K562 (cell line): Measurements from ENCODE around the gene CACTIN. TPM values are rescaled to one million over a fixed set of nuclear protein-coding genes. Genes with fewer than 3 reads are reported as not detected.

Experiments
- ATF4 ChIP-seq: fragments of 450-650 bp; formaldehyde crosslinking; IDR thresholded peaks from 2 replicates; pipeline ENCODE4 v1.4.0; 2022; ENCODE audit warnings: mild to moderate bottlenecking, moderate library complexity
- BRD9 ChIP-seq: fragments of 450-650 bp; IDR thresholded peaks from 2 replicates; pipeline ENCODE4 v1.6.1; 2018; ENCODE audit warnings: low read depth; ENCODE audit not compliant: partially characterized antibody
- CBX2 ChIP-seq: fragments of 200-600 bp; sonication (generic); IDR thresholded peaks from one replicate; pipeline ENCODE4 v1.6.1; 2012; ENCODE audit warnings: mild to moderate bottlenecking, low read length, inconsistent platforms; ENCODE audit not compliant: insufficient read depth, poor library complexity, severe bottlenecking
- CBX3 ChIP-seq, 2 experiments: IDR thresholded peaks; 1 replicate in 1 of 2; 2 replicates in 1 of 2; pipeline ENCODE4 v1.6.1; 2012; ENCODE audit warnings: inconsistent platforms in 2 of 2, low read length in 2 of 2, borderline replicate concordance in 1 of 2, control low read depth in 1 of 2
- CHD1 ChIP-seq: fragments of 200-600 bp; sonication (generic); IDR thresholded peaks from one replicate; pipeline ENCODE4 v1.6.1; 2012; ENCODE audit warnings: mild to moderate bottlenecking, moderate library complexity, low read length, inconsistent platforms
- DIDO1 ChIP-seq: fragments of 450-650 bp; IDR thresholded peaks from 2 replicates; pipeline ENCODE4 v1.6.1; 2016; ENCODE audit warnings: low read depth, missing biosample characterization, missing genetic modification characterization
- ELF1 ChIP-seq: fragments of 200-800 bp; sonication (Bioruptor generic); IDR thresholded peaks from 2 replicates; pipeline ENCODE4 v1.6.1; 2016; ENCODE audit warnings: missing genetic modification characterization, missing compliant biosample characterization
- ELK3 ChIP-seq: fragments of 450-650 bp; formaldehyde crosslinking; IDR thresholded peaks from 2 replicates; pipeline ENCODE4 v1.4.0; 2020; ENCODE audit warnings: mild to moderate bottlenecking
- FOSL1 ChIP-seq: fragments of 200-800 bp; sonication (Bioruptor generic); conservative IDR thresholded peaks from 2 replicates; pipeline ENCODE4 v1.6.1; 2016; ENCODE audit warnings: missing genetic modification characterization, missing compliant biosample characterization
- HCFC1 ChIP-seq: IDR thresholded peaks from 2 replicates; pipeline ENCODE4 v1.6.1; 2012; ENCODE audit warnings: low read depth, low read length, improper control_type of control experiment
- MAZ ChIP-seq, 2 experiments: fragments of 450-650 bp in 1 of 2; sonication (generic) in 1 of 2; formaldehyde crosslinking; IDR thresholded peaks in 1 of 2; conservative IDR thresholded peaks in 1 of 2; 2 replicates each; pipeline versions ENCODE4 v1.4.0 to v1.5.0; 2020; ENCODE audit warnings: mild to moderate bottlenecking in 1 of 2, missing genetic modification reagents in 1 of 2
- MED1 ChIP-seq: sonication (generic); formaldehyde crosslinking; IDR thresholded peaks from 2 replicates; pipeline ENCODE4 v1.8.1; 2023; ENCODE audit warnings: missing genetic modification reagents, borderline replicate concordance
- NFRKB ChIP-seq: fragments of 450-650 bp; IDR thresholded peaks from 2 replicates; pipeline ENCODE4 v1.6.1; 2016; ENCODE audit warnings: low read depth
- NR1H2 ChIP-seq: sonication (generic); formaldehyde crosslinking; IDR thresholded peaks from 2 replicates; pipeline ENCODE4 v1.4.0; 2020; ENCODE audit warnings: mild to moderate bottlenecking, missing genetic modification reagents
- NRF1 ChIP-seq, 2 experiments: fragments of 450-650 bp; IDR thresholded peaks in 1 of 2; conservative IDR thresholded peaks in 1 of 2; 2 replicates each; pipeline ENCODE4 v1.6.1; 2014; ENCODE audit warnings: mild to moderate bottlenecking in 2 of 2
- RBM15 ChIP-seq: fragments of 200-400 bp; formaldehyde crosslinking; IDR thresholded peaks from 2 replicates; pipeline ENCODE4 v1.6.1; 2018; ENCODE audit warnings: mild to moderate bottlenecking, low read length, moderate library complexity; ENCODE audit not compliant: insufficient read depth
- RBM17 ChIP-seq: fragments of 200-400 bp; formaldehyde crosslinking; IDR thresholded peaks from 2 replicates; pipeline ENCODE4 v1.6.1; 2017; ENCODE audit warnings: low read depth, mild to moderate bottlenecking, low read length, borderline replicate concordance
- SIN3A ChIP-seq, 2 experiments: fragments of 150-350 bp in 1 of 2; IDR thresholded peaks; 2 replicates each; pipeline ENCODE4 v1.6.1; 2011 to 2016; ENCODE audit warnings: borderline replicate concordance in 2 of 2, low read depth in 2 of 2, low read length in 2 of 2, mild to moderate bottlenecking in 2 of 2, moderate library complexity in 2 of 2; ENCODE audit not compliant: control insufficient read depth in 1 of 2
- TAF1 ChIP-seq: IDR thresholded peaks from 2 replicates; pipeline ENCODE4 v1.6.1; 2011; ENCODE audit warnings: mild to moderate bottlenecking, low read length, moderate library complexity; ENCODE audit not compliant: insufficient read depth, control insufficient read depth, severe bottlenecking; ENCODE audit errors: extremely low read depth
- TCF7 ChIP-seq: sonication (generic); IDR thresholded peaks from 2 replicates; pipeline ENCODE4 v1.6.1; 2016; ENCODE audit warnings: antibody characterized with exemption, borderline replicate concordance
- TCFL5 ChIP-seq: fragments of 250-450 bp; sonication (Bioruptor Pico); conservative IDR thresholded peaks from 2 replicates; pipeline ENCODE4 v1.6.1; 2021; ENCODE audit warnings: mild to moderate bottlenecking, moderate library complexity, matching md5 sums
- TRIM24 ChIP-seq, 2 experiments: fragments of 450-650 bp; IDR thresholded peaks; 2 replicates each; pipeline ENCODE4 v1.6.1; 2016
- ZBTB17 ChIP-seq: fragments of 450-650 bp; formaldehyde crosslinking; IDR thresholded peaks from 2 replicates; pipeline ENCODE4 v1.4.0; 2020; ENCODE audit warnings: mild to moderate bottlenecking
- ZNF124 ChIP-seq: sonication (generic); formaldehyde crosslinking; IDR thresholded peaks from 2 replicates; pipeline ENCODE4 v1.8.1; 2022; ENCODE audit warnings: missing genetic modification reagents
- ZNF695 ChIP-seq: fragments of 450-650 bp; formaldehyde crosslinking; IDR thresholded peaks from 2 replicates; pipeline ENCODE4 v1.4.0; 2020; ENCODE audit warnings: mild to moderate bottlenecking, moderate library complexity
- ZNF707 ChIP-seq: fragments of 250-450 bp; sonication (Bioruptor Pico); conservative IDR thresholded peaks from 2 replicates; pipeline ENCODE4 v1.8.0; 2022; ENCODE audit warnings: inconsistent platforms, mild to moderate bottlenecking, moderate library complexity
- polyA plus RNA-seq, 8 experiments: library from polyadenylated mRNA; depleted of rRNA in 4 of 8; stranded (reverse) in 5 of 8; unstranded in 3 of 8; fragments of >200 nt; fragmentation: Nextera tagmentation in 2 of 8; fragmentation: Illumina TruSeq in 1 of 8; extraction: Ambion mirVana in 2 of 8; extraction: Trizol in 1 of 8; gene quantifications; 2 replicates each; pipeline versions ENCODE4 v1.2.1 to v1.2.3, GENCODE V29; 2011 to 2014; ENCODE audit warnings: inconsistent platforms in 1 of 8, missing spikeins in 1 of 8
- total RNA-seq, 7 experiments: library from RNA; depleted of rRNA in 6 of 7; stranded (reverse); fragments of >200 nt in 6 of 7; fragmentation: Illumina TruSeq in 2 of 7; extraction: Trizol in 2 of 7; gene quantifications; 2 replicates each; pipeline versions ENCODE4 v1.2.1 to v1.2.3, GENCODE V29; 2011 to 2021; ENCODE audit warnings: low replicate concordance in 1 of 7
- TF ChIP-seq, protein P1 (sequence below): sonication (generic); formaldehyde crosslinking; IDR thresholded peaks from 2 replicates; pipeline ENCODE4 v1.9.0; 2022; ENCODE audit warnings: mild to moderate bottlenecking, missing genetic modification reagents

CACTIN gene
- total and polyA plus RNA-seq, 9 of the 15 experiments (the other 6 are each of a cell fraction or from before 2014, with no cell fraction given) = 0.15 to 49.2 (median 15.0) TPM

- TF ChIP-seq CBX2 = no peak
- peak; percentile 26 for TF ChIP-seq TAF1
- TF ChIP-seq ATF4 = no peak
- no peak for TF ChIP-seq ELK3 (CRISPR knock-in tag)
- TF ChIP-seq ZNF707 (CRISPR knock-in tag) = no peak
- no peak for TF ChIP-seq DIDO1 (tag)
- TF ChIP-seq CHD1 = no peak
- no peak for TF ChIP-seq MED1 (CRISPR knock-in tag)
- TF ChIP-seq TCFL5 = no peak
- no peak for TF ChIP-seq RBM17
- no peak for TF ChIP-seq NFRKB
- no peak for TF ChIP-seq ZNF695 (CRISPR knock-in tag)
- TF ChIP-seq TCF7 = no peak
- no peak for TF ChIP-seq FOSL1 (tag)
- no peak for TF ChIP-seq HCFC1
- peak in 1 of 2 experiments; percentile 91; a peak in 2 of 3 replicates for TF ChIP-seq CBX3 (IDR thresholded peaks at IDR 0.05; ENCODE audit: borderline replicate concordance in 1 of 2, low read length in 2 of 2)
- no peak for TF ChIP-seq ELF1 (tag)
- TF ChIP-seq NR1H2 (CRISPR knock-in tag) = no peak
- TF ChIP-seq, protein P1, sequence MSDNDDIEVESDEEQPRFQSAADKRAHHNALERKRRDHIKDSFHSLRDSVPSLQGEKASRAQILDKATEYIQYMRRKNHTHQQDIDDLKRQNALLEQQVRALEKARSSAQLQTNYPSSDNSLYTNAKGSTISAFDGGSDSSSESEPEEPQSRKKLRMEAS (CRISPR knock-in tag) = peak; percentile 38; the same call in 1 of the 2 replicates
- no peak for TF ChIP-seq RBM15
- peak in 1 of 2 experiments; percentile 11; a peak in 1 of 4 replicates for TF ChIP-seq NRF1 (conservative IDR thresholded peaks at IDR 0.05 in 1 of 2, IDR thresholded peaks at IDR 0.05 in 1 of 2)
- peak in 1 of 2 experiments; percentile 39; a peak in 1 of 4 replicates for TF ChIP-seq SIN3A (IDR thresholded peaks at IDR 0.05; ENCODE audit: borderline replicate concordance in 2 of 2, control insufficient read depth in 1 of 2, low read depth in 2 of 2, low read length in 2 of 2)
- peak; percentile 23 to 73; a peak in 1 of 4 replicates for TF ChIP-seq MAZ (CRISPR knock-in tag; conservative IDR thresholded peaks at IDR 0.05 in 1 of 2, IDR thresholded peaks at IDR 0.05 in 1 of 2)
- no peak for TF ChIP-seq ZNF124 (CRISPR knock-in tag)
- TF ChIP-seq ZBTB17 = no peak
- TF ChIP-seq TRIM24 (IDR thresholded peaks at IDR 0.05) = no peak
- no peak for TF ChIP-seq BRD9
These were observed 13.5 kb downstream of the CACTIN start (continued) for GRCh38 chr19:3612901-3613741.
